HEK293 (cell line): ENCODE data around the gene TRIM9.

ENCODE experiments used
- CTCF ChIA-PET: fragments of 350-600 bp; formaldehyde crosslinking; extraction: SDS; loops from one replicate; lab custom pipeline; 2021; ENCODE audit warnings: antibody characterized with exemption; lab: Yijun Ruan, JAX
- POLR2A ChIA-PET: fragments of 300-600 bp; formaldehyde crosslinking; extraction: SDS; loops from one replicate; lab custom pipeline; 2020; ENCODE audit warnings: antibody characterized with exemption, inconsistent platforms; lab: Yijun Ruan, JAX
- H3K27ac ChIP-seq: fragments of 200-500 bp; sonication (Bioruptor generic); 2 replicates; pipeline ENCODE4 v1.5.1; 2014; ENCODE audit warnings: low read depth, low read length, control low read depth, inconsistent platforms; ENCODE audit errors: extremely low read depth
- H3K36me3 ChIP-seq, 2 experiments: fragments of 200-500 bp in 1 of 2; sonication (Bioruptor generic) in 1 of 2; 1 replicate in 1 of 2; 2 replicates in 1 of 2; pipeline ENCODE4 v1.5.1; 2014 to 2017; ENCODE audit warnings: inconsistent platforms in 2 of 2, low read length in 2 of 2; ENCODE audit not compliant: control insufficient read depth in 2 of 2, insufficient read depth in 1 of 2
- H3K4me1 ChIP-seq: fragments of 200-500 bp; sonication (Bioruptor generic); 2 replicates; pipeline ENCODE4 v1.5.1; 2014; ENCODE audit warnings: mild to moderate bottlenecking, low read length, inconsistent platforms; ENCODE audit not compliant: control insufficient read depth, insufficient read depth
- H3K4me3 ChIP-seq: 2 replicates; pipeline ENCODE4 v1.5.1; 2011; ENCODE audit warnings: low read depth, mild to moderate bottlenecking, control low read depth, low read length, moderate library complexity
- H3K9me3 ChIP-seq: fragments of 200-500 bp; sonication (Bioruptor generic); 2 replicates; pipeline ENCODE4 v1.5.1; 2014; ENCODE audit warnings: low read depth, low read length, inconsistent platforms; ENCODE audit not compliant: control insufficient read depth, insufficient read depth
- AEBP2 ChIP-seq: fragments of 450-650 bp; formaldehyde crosslinking; IDR thresholded peaks from 2 replicates; pipeline ENCODE4 v1.5.1; 2016; ENCODE audit warnings: missing biosample characterization, missing genetic modification characterization, borderline replicate concordance
- GFI1B ChIP-seq: fragments of 450-650 bp; formaldehyde crosslinking; IDR thresholded peaks from 2 replicates; pipeline ENCODE4 v1.5.1; 2016; ENCODE audit warnings: missing biosample characterization, missing genetic modification characterization
- GLIS1 ChIP-seq: fragments of 450-650 bp; formaldehyde crosslinking; IDR thresholded peaks from 2 replicates; pipeline ENCODE4 v1.5.1; 2016; ENCODE audit warnings: missing biosample characterization, missing genetic modification characterization
- HIC1 ChIP-seq: fragments of 450-650 bp; formaldehyde crosslinking; IDR thresholded peaks from 2 replicates; pipeline ENCODE4 v1.5.1; 2016; ENCODE audit warnings: missing biosample characterization, missing genetic modification characterization
- KLF10 ChIP-seq: fragments of 450-650 bp; IDR thresholded peaks from 2 replicates; pipeline ENCODE4 v1.5.1; 2018; ENCODE audit warnings: missing biosample characterization, mild to moderate bottlenecking, missing genetic modification characterization
- KLF17 ChIP-seq: fragments of 450-650 bp; formaldehyde crosslinking; IDR thresholded peaks from 2 replicates; pipeline ENCODE4 v1.5.1; 2016; ENCODE audit warnings: missing biosample characterization, missing genetic modification characterization
- KLF8 ChIP-seq: fragments of 450-650 bp; formaldehyde crosslinking; IDR thresholded peaks from 2 replicates; pipeline ENCODE4 v1.5.1; 2016; ENCODE audit warnings: missing biosample characterization, missing genetic modification characterization
- KLF9 ChIP-seq: fragments of 450-650 bp; formaldehyde crosslinking; IDR thresholded peaks from 2 replicates; pipeline ENCODE4 v1.5.1; 2016; ENCODE audit warnings: missing biosample characterization, missing genetic modification characterization, low read depth
- PATZ1 ChIP-seq: fragments of 450-650 bp; formaldehyde crosslinking; IDR thresholded peaks from 2 replicates; pipeline ENCODE4 v1.5.1; 2016; ENCODE audit warnings: missing biosample characterization, missing genetic modification characterization
- PRDM10 ChIP-seq: fragments of 450-650 bp; formaldehyde crosslinking; IDR thresholded peaks from 2 replicates; pipeline ENCODE4 v1.5.1; 2016; ENCODE audit warnings: missing biosample characterization, missing genetic modification characterization
- SCRT2 ChIP-seq: fragments of 450-650 bp; formaldehyde crosslinking; IDR thresholded peaks from 2 replicates; pipeline ENCODE4 v1.5.1; 2016; ENCODE audit warnings: missing biosample characterization, missing genetic modification characterization
- ZBTB17 ChIP-seq: fragments of 450-650 bp; formaldehyde crosslinking; IDR thresholded peaks from 2 replicates; pipeline ENCODE4 v1.5.1; 2016; ENCODE audit warnings: missing biosample characterization, missing genetic modification characterization
- ZBTB21 ChIP-seq: fragments of 450-650 bp; formaldehyde crosslinking; IDR thresholded peaks from 2 replicates; pipeline ENCODE4 v1.5.1; 2017; ENCODE audit warnings: missing biosample characterization, missing genetic modification characterization
- ZBTB26 ChIP-seq: fragments of 450-650 bp; formaldehyde crosslinking; optimal IDR thresholded peaks from 2 replicates; pipeline ENCODE3; 2016; ENCODE audit warnings: missing biosample characterization, mild to moderate bottlenecking, missing genetic modification characterization
- ZFHX2 ChIP-seq: fragments of 450-650 bp; formaldehyde crosslinking; conservative IDR thresholded peaks from 2 replicates; pipeline ENCODE4 v1.5.1; 2016; ENCODE audit warnings: missing biosample characterization, missing genetic modification characterization
- ZFP37 ChIP-seq: fragments of 450-650 bp; formaldehyde crosslinking; IDR thresholded peaks from 2 replicates; pipeline ENCODE4 v1.5.1; 2016; ENCODE audit warnings: missing biosample characterization, missing genetic modification characterization
- ZNF112 ChIP-seq: fragments of 450-650 bp; formaldehyde crosslinking; IDR thresholded peaks from 2 replicates; pipeline ENCODE4 v1.5.0; 2017; ENCODE audit warnings: missing biosample characterization, missing genetic modification characterization
- ZNF174 ChIP-seq: fragments of 450-650 bp; formaldehyde crosslinking; IDR thresholded peaks from 2 replicates; pipeline ENCODE4 v1.5.0; 2017; ENCODE audit warnings: missing biosample characterization, mild to moderate bottlenecking, missing genetic modification characterization
- ZNF184 ChIP-seq: fragments of 450-650 bp; IDR thresholded peaks from 2 replicates; pipeline ENCODE4 v1.5.1; 2018; ENCODE audit warnings: missing biosample characterization, mild to moderate bottlenecking, missing genetic modification characterization
- ZNF335 ChIP-seq: fragments of 450-650 bp; formaldehyde crosslinking; conservative IDR thresholded peaks from 2 replicates; pipeline ENCODE4 v1.5.1; 2016; ENCODE audit warnings: missing biosample characterization, missing genetic modification characterization
- ZNF366 ChIP-seq: fragments of 450-650 bp; formaldehyde crosslinking; conservative IDR thresholded peaks from 2 replicates; pipeline ENCODE4 v1.5.1; 2016; ENCODE audit warnings: missing biosample characterization, missing genetic modification characterization
- ZNF398 ChIP-seq: fragments of 450-650 bp; formaldehyde crosslinking; IDR thresholded peaks from 2 replicates; pipeline ENCODE4 v1.5.1; 2017; ENCODE audit warnings: missing biosample characterization, missing genetic modification characterization
- ZNF600 ChIP-seq: fragments of 450-650 bp; formaldehyde crosslinking; IDR thresholded peaks from 2 replicates; pipeline ENCODE4 v1.5.1; 2016; ENCODE audit warnings: missing biosample characterization, missing genetic modification characterization
- ZNF629 ChIP-seq: fragments of 450-650 bp; formaldehyde crosslinking; IDR thresholded peaks from 2 replicates; pipeline ENCODE4 v1.5.1; 2017; ENCODE audit warnings: missing biosample characterization, missing genetic modification characterization
- ZXDB ChIP-seq: fragments of 450-650 bp; formaldehyde crosslinking; IDR thresholded peaks from 2 replicates; pipeline ENCODE4 v1.5.1; 2016; ENCODE audit warnings: missing biosample characterization, missing genetic modification characterization

Gene TRIM9

GRCh38 chr14:51087031-51087441 lies 7.9 kb downstream of the TRIM9 start:
- ChIA-PET CTCF (no interaction called here), POLR2A (interaction anchor here (1.3 to 1.9 kb wide), 2 partner anchors 8 to 143 kb away, joined by 3 to 11 read pairs; partner anchors contain the start of genes PYGL and TRIM9)
- Histone ChIP-seq H3K27ac (no peak overlapping the region), H3K36me3 (no peaks in the 10 kb centered on the region), H3K4me3 (no peak overlapping the region), H3K9me3 (no peaks in the 10 kb centered on the region), H3K4me1 (peaks cover 44% of the 10 kb centered on the region)
- TF ChIP-seq PATZ1 (tag by site-specific recombination) (peak; percentile 77), ZXDB (tag by site-specific recombination) (peak; percentile 48; the same call in 1 of the 2 replicates), KLF17 (tag by site-specific recombination) (peak; percentile 82), ZNF629 (tag by site-specific recombination) (peak; percentile 70), KLF9 (tag by site-specific recombination) (peak; percentile 78), ZNF174 (tag by site-specific recombination) (no peak), GLIS1 (0 out of 2 replicates have a peak, but pooled peaks have one; percentile 25), ZNF184 (tag by site-specific recombination) (no peak), ZNF366 (tag by site-specific recombination) (peak; percentile 54), SCRT2 (tag by site-specific recombination) (peak; percentile 73), HIC1 (tag by site-specific recombination) (peak; percentile 77), ZNF335 (tag by site-specific recombination) (peak; percentile 75), PRDM10 (tag by site-specific recombination) (peak; percentile 82), GFI1B (no peak), ZBTB21 (tag by site-specific recombination) (peak; percentile 47; the same call in 1 of the 2 replicates), ZFP37 (tag by site-specific recombination) (no peak), ZBTB26 (tag by site-specific recombination) (no peak), AEBP2 (tag by site-specific recombination) (no peak), KLF8 (peak; percentile 72), KLF10 (0 out of 2 replicates have a peak, but pooled peaks have one; percentile 45), ZNF112 (tag by site-specific recombination) (no peak), ZBTB17 (peak; percentile 45), ZNF398 (tag by site-specific recombination) (peak; percentile 46; the same call in 1 of the 2 replicates), ZFHX2 (tag by site-specific recombination) (no peak), ZNF600 (tag by site-specific recombination) (peak; percentile 41; the same call in 1 of the 2 replicates)
